Kidney epithelial cell (primary cell): Measurements from ENCODE around the gene RND3. TPM values are rescaled to one million over a fixed set of nuclear protein-coding genes. Genes with fewer than 3 reads are reported as not detected.

Source experiments
- DNase-seq: peaks from one replicate; pipeline ENCODE4 v3.0.0-alpha.2; 2010; ENCODE audit warnings: low read depth
- H3K27me3 ChIP-seq: 2 replicates; pipeline ENCODE4 v1.6.0; 2011; ENCODE audit warnings: low read length; ENCODE audit not compliant: control insufficient read depth, insufficient read depth
- H3K36me3 ChIP-seq: 2 replicates; pipeline ENCODE4 v1.5.1; 2011; ENCODE audit warnings: low read length; ENCODE audit not compliant: control insufficient read depth, insufficient read depth
- H3K4me3 ChIP-seq: 2 replicates; pipeline ENCODE4 v1.5.1; 2011; ENCODE audit warnings: low read depth, mild to moderate bottlenecking, control low read depth, low read length
- total RNA-seq: library from RNA; depleted of rRNA; stranded (reverse); fragments of >200 nt; gene quantifications from 2 replicates; pipeline ENCODE4 v1.2.3, GENCODE V29; 2015
- TF ChIP-seq, protein P1 (sequence below): IDR thresholded peaks from 2 replicates; pipeline ENCODE4 v1.5.1; 2011; ENCODE audit warnings: mild to moderate bottlenecking, moderate library complexity, low read length, control low read depth, inconsistent platforms; ENCODE audit not compliant: insufficient read depth, poor library complexity, severe bottlenecking

RND3 gene
- total RNA-seq, 1 donor from 2014 or later = 259 TPM

GRCh38 chr2:150477347-150477746 is 10.1 kb downstream of the RND3 start:
- Histone ChIP-seq H3K27me3 (no peaks in the 10 kb centered on the region), H3K4me3 (no peak overlapping the region), H3K36me3 (no peaks in the 10 kb centered on the region)
- DNase-seq = no peak
- TF ChIP-seq, protein P1, sequence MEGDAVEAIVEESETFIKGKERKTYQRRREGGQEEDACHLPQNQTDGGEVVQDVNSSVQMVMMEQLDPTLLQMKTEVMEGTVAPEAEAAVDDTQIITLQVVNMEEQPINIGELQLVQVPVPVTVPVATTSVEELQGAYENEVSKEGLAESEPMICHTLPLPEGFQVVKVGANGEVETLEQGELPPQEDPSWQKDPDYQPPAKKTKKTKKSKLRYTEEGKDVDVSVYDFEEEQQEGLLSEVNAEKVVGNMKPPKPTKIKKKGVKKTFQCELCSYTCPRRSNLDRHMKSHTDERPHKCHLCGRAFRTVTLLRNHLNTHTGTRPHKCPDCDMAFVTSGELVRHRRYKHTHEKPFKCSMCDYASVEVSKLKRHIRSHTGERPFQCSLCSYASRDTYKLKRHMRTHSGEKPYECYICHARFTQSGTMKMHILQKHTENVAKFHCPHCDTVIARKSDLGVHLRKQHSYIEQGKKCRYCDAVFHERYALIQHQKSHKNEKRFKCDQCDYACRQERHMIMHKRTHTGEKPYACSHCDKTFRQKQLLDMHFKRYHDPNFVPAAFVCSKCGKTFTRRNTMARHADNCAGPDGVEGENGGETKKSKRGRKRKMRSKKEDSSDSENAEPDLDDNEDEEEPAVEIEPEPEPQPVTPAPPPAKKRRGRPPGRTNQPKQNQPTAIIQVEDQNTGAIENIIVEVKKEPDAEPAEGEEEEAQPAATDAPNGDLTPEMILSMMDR = no peak

- TF ChIP-seq, protein P1 = no peak
- Histone ChIP-seq H3K36me3 (no peaks in the 10 kb centered on the region), H3K27me3 (no peaks in the 10 kb centered on the region), H3K4me3 (no peak overlapping the region)
- DNase-seq = no peak
Observed at GRCh38 chr2:150476809-150477302, 10.6 kb downstream of the RND3 start.

DNA sequence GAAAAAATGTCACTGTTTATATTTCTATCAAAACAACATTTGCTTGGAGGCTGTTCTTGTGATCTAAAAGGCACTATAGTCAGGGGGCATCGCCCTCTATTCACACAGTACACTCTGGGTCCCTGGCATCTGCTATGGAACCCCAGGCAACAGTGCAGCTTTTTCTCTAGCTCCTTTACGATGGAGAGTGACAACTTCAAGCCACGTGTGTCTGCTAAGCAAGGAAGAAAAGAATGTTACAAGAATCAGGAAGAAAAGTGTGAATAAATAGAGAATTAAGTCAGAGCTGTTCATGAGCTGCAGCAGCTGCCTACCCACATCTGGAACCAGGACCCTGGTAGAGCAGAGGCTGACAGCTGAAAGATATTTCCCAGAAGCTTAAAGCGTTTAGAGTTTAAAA is 11.2 kb downstream of the RND3 start:
- no peak overlapping the region for H3K4me3 ChIP-seq
- H3K36me3 ChIP-seq = no peaks in the 10 kb centered on the region
- no peaks in the 10 kb centered on the region for H3K27me3 ChIP-seq
- TF ChIP-seq, protein P1 = no peak
- DNase-seq = no peak

- TF ChIP-seq, protein P1 = no peak
- no peaks in the 10 kb centered on the region for H3K27me3 ChIP-seq
- no peaks in the 10 kb centered on the region for H3K36me3 ChIP-seq
- DNase-seq = no peak
- H3K4me3 ChIP-seq = no peak overlapping the region
Observed at GRCh38 chr2:150475479-150476250, 11.8 kb downstream of the RND3 start.

DNA sequence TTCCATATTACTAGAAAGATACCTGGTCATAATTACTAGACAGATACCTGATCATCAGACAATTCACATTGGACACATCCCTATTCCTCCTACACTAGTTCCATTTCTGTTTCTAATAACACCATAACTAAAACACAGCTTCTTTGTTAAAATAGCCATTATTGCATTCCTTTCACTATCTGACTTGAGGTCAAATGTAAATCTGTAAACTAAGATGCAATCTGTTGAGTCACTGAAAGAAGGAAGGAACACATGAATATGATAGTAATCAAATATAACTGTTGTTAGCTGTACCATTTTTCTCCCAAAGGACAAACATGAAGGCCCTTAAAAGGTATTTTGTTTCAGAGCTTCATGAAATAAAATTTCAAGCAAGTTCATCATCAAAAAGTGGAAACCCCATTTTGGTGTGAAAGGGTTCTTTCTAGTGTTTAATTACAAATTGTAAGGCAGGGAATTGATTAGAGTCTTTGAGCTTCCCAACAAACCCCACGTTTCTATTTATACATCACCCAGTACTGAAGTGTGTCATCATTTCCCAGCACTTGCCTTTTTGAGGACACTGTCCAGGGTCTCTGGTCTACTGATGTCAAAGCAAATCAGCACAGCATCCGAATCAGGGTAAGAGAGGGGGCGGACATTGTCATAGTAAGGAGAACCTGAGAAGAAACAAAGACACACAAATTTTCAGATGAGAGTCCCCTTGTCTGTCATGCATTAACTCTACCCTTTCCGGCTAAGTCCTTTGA is 13.0 kb downstream of the RND3 start:
- H3K4me3 ChIP-seq = no peak overlapping the region

More for the DNA sequence above, 13.0 kb downstream of the RND3 start:
- H3K27me3 ChIP-seq = no peaks in the 10 kb centered on the region
- H3K36me3 ChIP-seq = no peaks in the 10 kb centered on the region
- TF ChIP-seq, protein P1 = no peak
- no peak for DNase-seq
